ENCODE data around the gene CACNB4.
"Not testable (repeated sequence)": the region's sequence is repeated elsewhere in the genome, so short reads cannot be mapped to it uniquely, and the experiment has no call there.

Gene CACNB4

GRCh38 chr2:152031747-152032306 is 67.0 kb downstream of the CACNB4 start:
- Histone ChIP-seq H3K27me3 (ENCODE audit: insufficient read depth, poor library complexity, severe bottlenecking) (no peaks in the 10 kb centered on the region), H3K27ac (replicated peaks) (no peak overlapping the region), H3K4me3 (replicated peaks; ENCODE audit: insufficient read depth, low read length) (no peak overlapping the region)
- DNase-seq (ENCODE audit: low read depth in 1 of 2, low spot score in 1 of 2) = peak in 1 of 2 experiments; percentile 17
- TF ChIP-seq POLR2AphosphoS5 (IDR thresholded peaks at IDR 0.05; ENCODE audit: low read depth) = no peak

DNA sequence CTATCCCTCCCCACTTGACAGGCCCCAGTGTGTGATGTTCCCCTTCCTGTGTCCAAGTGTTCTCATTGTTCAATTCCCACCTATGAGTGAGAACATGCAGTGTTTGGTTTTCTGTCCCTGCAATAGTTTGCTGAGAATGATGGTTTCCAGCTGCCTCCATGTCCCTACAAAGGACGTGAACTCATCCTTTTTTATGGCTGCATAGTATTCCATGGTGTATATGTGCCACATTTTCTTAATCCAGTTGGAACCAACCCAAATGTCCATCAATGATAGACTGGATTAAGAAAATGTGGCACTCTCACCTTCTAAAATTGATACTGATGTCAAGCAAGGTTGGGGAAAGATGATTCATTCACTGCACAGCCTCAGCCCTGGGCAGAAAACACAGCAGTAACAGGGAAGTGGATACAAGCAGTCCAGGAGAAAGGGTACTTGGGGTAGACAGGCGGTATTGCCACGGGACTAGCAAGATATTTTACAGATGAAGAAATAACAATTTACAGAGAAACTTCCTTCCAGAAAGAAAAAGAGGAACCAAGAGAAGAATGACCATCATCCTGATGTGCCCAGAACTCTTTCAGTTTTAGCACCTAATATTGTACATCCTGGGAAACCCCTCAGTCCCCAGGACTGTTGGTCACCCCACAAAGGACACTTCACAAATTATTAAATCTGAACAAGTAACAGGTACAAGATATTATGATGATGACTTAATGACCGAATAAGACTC is 68.1 kb downstream of the CACNB4 start:
- H3K27ac ChIP-seq (replicated peaks); H3K27me3 ChIP-seq (ENCODE audit: insufficient read depth, poor library complexity, severe bottlenecking); H3K4me3 ChIP-seq (replicated peaks; ENCODE audit: insufficient read depth, low read length): not testable (repeated sequence)
- peak in 1 of 2 experiments; percentile 78 for DNase-seq (ENCODE audit: low read depth in 1 of 2, low spot score in 1 of 2)
- peak; percentile 76 for TF ChIP-seq SPI1 (IDR thresholded peaks at IDR 0.05; ENCODE audit: borderline replicate concordance, low read depth)

DNA sequence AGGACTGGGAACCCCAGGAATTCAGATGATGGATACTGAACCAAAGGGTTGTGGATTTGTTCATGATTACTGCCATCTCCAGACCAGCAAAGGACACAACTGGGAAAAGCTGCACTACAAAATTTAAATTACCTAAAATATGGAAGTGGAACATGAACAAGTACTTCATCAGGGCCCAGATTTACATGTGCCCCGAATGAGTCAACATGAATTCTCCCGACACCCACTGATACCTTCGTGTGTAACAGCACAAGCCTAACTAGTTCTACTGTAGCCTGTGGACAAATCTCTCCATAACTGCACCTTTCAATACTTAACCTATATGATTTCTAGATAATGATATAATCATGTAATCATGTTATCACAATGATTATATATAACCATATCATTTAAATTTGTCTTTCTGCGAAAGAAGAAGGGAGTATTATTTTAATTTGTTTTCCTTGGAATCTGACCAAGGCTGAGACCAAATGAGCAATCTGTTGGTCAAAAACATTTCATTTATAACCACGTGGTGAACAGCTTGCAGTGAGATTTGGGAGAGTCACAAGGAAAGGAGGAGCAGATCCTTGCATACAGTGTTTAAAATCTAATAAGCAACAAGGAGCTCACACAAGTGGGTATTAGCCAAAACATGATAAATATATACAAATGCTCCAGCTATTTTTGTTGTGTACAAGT is 70.5 kb downstream of the CACNB4 start:
- Histone ChIP-seq H3K27me3 (ENCODE audit: insufficient read depth, poor library complexity, severe bottlenecking) (no peaks in the 10 kb centered on the region), H3K4me3 (replicated peaks; ENCODE audit: insufficient read depth, low read length) (no peak overlapping the region), H3K27ac (replicated peaks) (no peak overlapping the region)
- TF ChIP-seq POLR2AphosphoS5 (IDR thresholded peaks at IDR 0.05; ENCODE audit: low read depth) (no peak), GABPA (IDR thresholded peaks at IDR 0.05; ENCODE audit: low read depth) (no peak), REST (IDR thresholded peaks at IDR 0.05; ENCODE audit: insufficient replicate concordance, low read depth) (no peak), CTCF (IDR thresholded peaks at IDR 0.05; ENCODE audit: insufficient read depth, low read length) (no peak), SPI1 (IDR thresholded peaks at IDR 0.05; ENCODE audit: borderline replicate concordance, low read depth) (no peak)
- DNase-seq (ENCODE audit: low read depth in 1 of 2, low spot score in 1 of 2) = no peak

DNA sequence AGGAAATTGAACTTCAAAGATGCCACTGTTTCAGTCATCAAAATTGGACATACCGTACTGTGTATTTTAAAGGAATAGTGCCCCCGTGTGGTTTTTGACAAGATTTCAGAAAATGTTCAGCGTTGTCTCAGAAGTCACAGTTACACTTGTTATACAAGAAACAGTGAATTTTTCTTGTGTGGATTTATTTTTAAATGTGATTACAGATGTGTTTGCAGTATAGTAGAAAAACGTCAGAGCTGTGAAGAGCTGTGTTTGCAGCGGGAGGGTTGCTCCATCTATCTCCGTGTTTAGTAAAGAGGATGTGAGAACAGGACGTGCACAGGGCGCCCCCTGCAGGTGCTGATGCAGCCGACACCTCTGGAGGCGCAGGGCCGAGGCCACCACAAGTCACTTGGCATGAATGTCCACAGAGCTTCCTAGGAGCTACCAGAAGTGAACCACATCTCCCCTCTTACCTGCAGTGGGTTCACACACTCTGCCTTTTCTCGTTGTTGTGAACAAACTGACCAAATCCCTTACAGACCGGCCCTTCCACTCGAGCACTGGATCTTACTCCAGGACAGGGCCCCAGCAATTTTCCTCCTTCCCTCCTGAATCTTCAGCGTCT is 73.1 kb downstream of the CACNB4 start:
- H3K27ac ChIP-seq (replicated peaks) = no peak overlapping the region
- H3K4me3 ChIP-seq (replicated peaks; ENCODE audit: insufficient read depth, low read length) = 0 out of 2 replicates have a peak overlapping the region, but pooled peaks have one; percentile 16
- H3K27me3 ChIP-seq (ENCODE audit: insufficient read depth, poor library complexity, severe bottlenecking) = no peaks in the 10 kb centered on the region
- peak; percentile 64 to 80 for DNase-seq (ENCODE audit: low read depth in 1 of 2, low spot score in 1 of 2)
- TF ChIP-seq SPI1 (IDR thresholded peaks at IDR 0.05; ENCODE audit: borderline replicate concordance, low read depth) (peak; percentile 26; the same call in 1 of the 2 replicates), REST (IDR thresholded peaks at IDR 0.05; ENCODE audit: insufficient replicate concordance, low read depth) (no peak), POLR2AphosphoS5 (IDR thresholded peaks at IDR 0.05; ENCODE audit: low read depth) (no peak), CTCF (IDR thresholded peaks at IDR 0.05; ENCODE audit: insufficient read depth, low read length) (peak; percentile 85), GABPA (IDR thresholded peaks at IDR 0.05; ENCODE audit: low read depth) (no peak)
